DOHH2 (cell line): ENCODE measurements around the gene PDLIM7.

Experiments
- H3F3A ChIP-seq: fragments of 200-600 bp; sonication (generic), shearing (Covaris generic); 2 replicates; pipeline ENCODE4 v1.6.0; 2016; ENCODE audit warnings: antibody characterized with exemption, mild to moderate bottlenecking; ENCODE audit not compliant: control insufficient read depth, insufficient read depth
- H3K27ac ChIP-seq: fragments of 200-600 bp; sonication (generic); 2 replicates; pipeline ENCODE4 v1.5.1; 2014; ENCODE audit warnings: low read depth, mild to moderate bottlenecking, low read length, moderate library complexity
- H3K27me3 ChIP-seq: fragments of 200-600 bp; sonication (generic); 2 replicates; pipeline ENCODE4 v1.6.1; 2014; ENCODE audit warnings: mild to moderate bottlenecking, low read length, mixed read lengths; ENCODE audit not compliant: control insufficient read depth
- H3K36me3 ChIP-seq: fragments of 200-600 bp; sonication (generic); 2 replicates; pipeline ENCODE4 v1.6.1; 2014; ENCODE audit warnings: mild to moderate bottlenecking, low read length, moderate library complexity, mixed read lengths; ENCODE audit not compliant: control insufficient read depth
- H3K4me1 ChIP-seq: fragments of 200-600 bp; sonication (generic); 2 replicates; pipeline ENCODE4 v1.6.1; 2014; ENCODE audit warnings: mild to moderate bottlenecking, low read length, mixed read lengths; ENCODE audit not compliant: control insufficient read depth
- H3K4me2 ChIP-seq: fragments of 200-600 bp; sonication (generic); 2 replicates; pipeline ENCODE4 v1.6.0; 2014; ENCODE audit warnings: mild to moderate bottlenecking, low read length, moderate library complexity
- H3K4me3 ChIP-seq: fragments of 200-600 bp; sonication (generic); 2 replicates; pipeline ENCODE4 v1.5.1; 2014; ENCODE audit warnings: mild to moderate bottlenecking, low read length, mixed read lengths
- H3K79me2 ChIP-seq: fragments of 200-600 bp; sonication (generic); 2 replicates; pipeline ENCODE4 v1.6.1; 2014; ENCODE audit warnings: mild to moderate bottlenecking, low read length, mixed read lengths; ENCODE audit not compliant: control insufficient read depth
- H3K9me2 ChIP-seq: fragments of 200-600 bp; sonication (generic); replicated peaks from 2 replicates; pipeline ENCODE4 v1.6.1; 2014; ENCODE audit warnings: mild to moderate bottlenecking, low read length, mixed read lengths; ENCODE audit not compliant: control insufficient read depth
- H3K9me3 ChIP-seq: fragments of 200-600 bp; sonication (generic); 2 replicates; pipeline ENCODE4 v1.6.1; 2014; ENCODE audit warnings: antibody characterized with exemption, low read length, mixed read lengths; ENCODE audit not compliant: control insufficient read depth, insufficient read depth
- H4K20me1 ChIP-seq: fragments of 200-600 bp; sonication (generic); 2 replicates; pipeline ENCODE4 v1.6.0; 2014; ENCODE audit warnings: low read depth, mild to moderate bottlenecking, antibody characterized with exemption, low read length, moderate library complexity; ENCODE audit not compliant: control insufficient read depth, insufficient read depth
- EZH2phosphoT487 ChIP-seq: fragments of 200-600 bp; sonication (generic); IDR thresholded peaks from 2 replicates; pipeline ENCODE4 v1.6.1; 2017; ENCODE audit warnings: borderline replicate concordance, mild to moderate bottlenecking, antibody characterized with exemption, low read length, moderate library complexity, mixed read lengths
- TF ChIP-seq, protein P1 (sequence below): fragments of 200-600 bp; sonication (generic); IDR thresholded peaks from one replicate; pipeline ENCODE4 v1.5.1; 2014; ENCODE audit warnings: antibody characterized with exemption, mild to moderate bottlenecking, low read depth, low read length; ENCODE audit not compliant: poor library complexity, severe bottlenecking

PDLIM7 gene

DNA sequence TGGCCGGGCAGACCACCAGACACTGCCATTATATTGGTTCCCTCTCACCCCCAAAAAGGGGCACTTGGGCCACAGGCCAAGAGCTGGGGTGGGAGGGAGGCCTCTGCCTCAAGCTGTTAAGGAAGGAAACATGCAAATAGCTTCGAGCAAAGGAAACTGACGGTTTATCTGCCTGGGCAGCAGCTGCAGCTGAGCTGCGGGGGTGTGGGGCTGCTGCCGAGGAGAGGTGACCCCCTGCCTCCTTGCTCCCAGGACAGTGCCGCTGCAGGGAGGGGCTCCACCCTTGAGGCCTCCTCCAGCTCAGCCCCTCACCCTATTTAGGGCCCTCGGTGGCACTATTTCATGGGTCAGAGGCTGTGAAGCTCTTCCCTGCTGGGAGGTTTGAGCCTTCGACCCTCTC lies 11.4 kb upstream of the PDLIM7 start:
- Histone ChIP-seq H3K36me3 (peaks cover 93% of the 10 kb centered on the region), H3K4me2 (peak overlapping the region; percentile 100), H3K9me2 (no peaks in the 10 kb centered on the region), H3K9me3 (no peaks in the 10 kb centered on the region), H3F3A (peaks cover 18% of the 10 kb centered on the region), H3K27me3 (no peaks in the 10 kb centered on the region), H3K27ac (peak overlapping the region; percentile 99), H3K4me3 (peak overlapping the region; percentile 81), H3K4me1 (peaks cover 72% of the 10 kb centered on the region), H3K79me2 (peaks cover 42% of the 10 kb centered on the region), H4K20me1 (no peaks in the 10 kb centered on the region)
- TF ChIP-seq, protein P1, sequence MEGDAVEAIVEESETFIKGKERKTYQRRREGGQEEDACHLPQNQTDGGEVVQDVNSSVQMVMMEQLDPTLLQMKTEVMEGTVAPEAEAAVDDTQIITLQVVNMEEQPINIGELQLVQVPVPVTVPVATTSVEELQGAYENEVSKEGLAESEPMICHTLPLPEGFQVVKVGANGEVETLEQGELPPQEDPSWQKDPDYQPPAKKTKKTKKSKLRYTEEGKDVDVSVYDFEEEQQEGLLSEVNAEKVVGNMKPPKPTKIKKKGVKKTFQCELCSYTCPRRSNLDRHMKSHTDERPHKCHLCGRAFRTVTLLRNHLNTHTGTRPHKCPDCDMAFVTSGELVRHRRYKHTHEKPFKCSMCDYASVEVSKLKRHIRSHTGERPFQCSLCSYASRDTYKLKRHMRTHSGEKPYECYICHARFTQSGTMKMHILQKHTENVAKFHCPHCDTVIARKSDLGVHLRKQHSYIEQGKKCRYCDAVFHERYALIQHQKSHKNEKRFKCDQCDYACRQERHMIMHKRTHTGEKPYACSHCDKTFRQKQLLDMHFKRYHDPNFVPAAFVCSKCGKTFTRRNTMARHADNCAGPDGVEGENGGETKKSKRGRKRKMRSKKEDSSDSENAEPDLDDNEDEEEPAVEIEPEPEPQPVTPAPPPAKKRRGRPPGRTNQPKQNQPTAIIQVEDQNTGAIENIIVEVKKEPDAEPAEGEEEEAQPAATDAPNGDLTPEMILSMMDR: no peak
- no peak for TF ChIP-seq EZH2phosphoT487

DNA sequence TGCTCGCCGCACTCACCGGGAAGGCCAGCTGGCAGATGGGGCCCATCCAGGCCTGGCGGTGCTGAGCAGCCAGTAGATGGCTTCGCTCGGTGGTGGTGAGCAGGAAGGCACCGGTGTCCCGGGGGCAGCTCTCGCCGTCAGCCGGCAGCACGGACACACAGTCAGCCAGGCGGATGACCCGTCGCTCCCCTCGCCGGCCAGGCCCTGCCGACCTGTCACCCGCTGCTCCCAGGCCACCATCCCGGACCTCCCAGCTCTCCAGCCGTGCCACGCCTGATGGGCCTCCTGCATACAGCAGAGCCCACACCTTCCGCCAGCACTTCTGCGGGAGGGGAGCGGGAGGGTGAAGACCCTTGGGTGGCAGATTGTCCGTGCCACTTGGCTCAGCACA lies 10.8 kb upstream of the PDLIM7 start:
- peak overlapping the region; percentile 100 for H3K4me2 ChIP-seq
- H3K4me3 ChIP-seq: peak overlapping the region; percentile 81

DNA sequence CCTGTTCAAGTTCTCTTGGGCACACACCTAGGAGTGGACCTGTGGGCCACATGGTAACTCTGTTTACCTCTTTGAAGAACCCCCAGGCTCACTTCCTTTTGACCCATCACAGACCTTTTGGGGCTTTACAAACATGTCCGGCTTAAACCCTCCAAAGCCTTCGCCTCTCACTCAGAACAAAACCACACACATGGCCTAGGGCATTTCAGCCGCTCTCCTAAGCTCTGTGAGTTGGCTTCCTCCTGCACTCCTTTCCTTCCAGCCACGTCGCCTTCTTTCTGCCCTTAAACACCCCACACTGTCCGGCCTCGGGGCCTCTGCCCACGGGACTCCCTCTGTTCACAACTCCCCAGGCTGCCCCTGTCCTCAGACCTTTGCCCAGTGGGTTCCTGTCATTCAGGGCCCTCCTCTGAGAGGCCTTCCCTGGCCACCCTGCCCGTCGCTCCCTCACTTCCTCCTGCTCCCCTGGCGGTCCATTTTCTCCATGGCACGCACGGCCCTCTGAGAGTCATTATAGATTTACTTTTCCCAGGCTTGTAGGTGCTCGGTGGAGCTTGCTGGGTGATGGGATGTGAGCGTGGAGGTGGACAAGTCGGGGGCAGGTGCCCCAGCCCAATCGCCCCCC lies 10.3 kb upstream of the PDLIM7 start:
- peak overlapping the region; percentile 99 for H3K27ac ChIP-seq
- H3K9me2 ChIP-seq: no peaks in the 10 kb centered on the region
- peaks cover 29% of the 10 kb centered on the region for H3F3A ChIP-seq
- H3K9me3 ChIP-seq: no peaks in the 10 kb centered on the region
- TF ChIP-seq, protein P1: peak; percentile 36
- no peak for TF ChIP-seq EZH2phosphoT487
- peaks cover 83% of the 10 kb centered on the region for H3K4me1 ChIP-seq
- peak overlapping the region; percentile 100 for H3K4me2 ChIP-seq
- no peaks in the 10 kb centered on the region for H3K27me3 ChIP-seq
- H3K79me2 ChIP-seq: peaks cover 39% of the 10 kb centered on the region
- H4K20me1 ChIP-seq: peaks cover 4% of the 10 kb centered on the region; the same call in 1 of the 2 replicates
- peak overlapping the region; percentile 81 for H3K4me3 ChIP-seq
- H3K36me3 ChIP-seq: peaks cover 93% of the 10 kb centered on the region

More for the DNA sequence above, 10.8 kb upstream of the PDLIM7 start:
- 0 out of 2 replicates have a peak, but pooled peaks cover 4% of the 10 kb centered on the region for H4K20me1 ChIP-seq
- peak overlapping the region; percentile 99 for H3K27ac ChIP-seq
- H3K36me3 ChIP-seq: peaks cover 93% of the 10 kb centered on the region
- peaks cover 39% of the 10 kb centered on the region for H3K79me2 ChIP-seq
- peaks cover 78% of the 10 kb centered on the region for H3K4me1 ChIP-seq
- H3K9me2 ChIP-seq: no peaks in the 10 kb centered on the region
- H3K9me3 ChIP-seq: no peaks in the 10 kb centered on the region
- H3F3A ChIP-seq: peaks cover 24% of the 10 kb centered on the region
- no peak for TF ChIP-seq EZH2phosphoT487
- TF ChIP-seq, protein P1: peak; percentile 23
- H3K27me3 ChIP-seq: no peaks in the 10 kb centered on the region
